ENCODE measurements around the gene ARHGEF3.
A peak's percentile ranks its signal among the peaks of the same experiment; 100 is the strongest.
"Not testable (repeated sequence)": the region's sequence is repeated elsewhere in the genome, so short reads cannot be mapped to it uniquely, and the experiment has no call there.

ARHGEF3 gene

DNA sequence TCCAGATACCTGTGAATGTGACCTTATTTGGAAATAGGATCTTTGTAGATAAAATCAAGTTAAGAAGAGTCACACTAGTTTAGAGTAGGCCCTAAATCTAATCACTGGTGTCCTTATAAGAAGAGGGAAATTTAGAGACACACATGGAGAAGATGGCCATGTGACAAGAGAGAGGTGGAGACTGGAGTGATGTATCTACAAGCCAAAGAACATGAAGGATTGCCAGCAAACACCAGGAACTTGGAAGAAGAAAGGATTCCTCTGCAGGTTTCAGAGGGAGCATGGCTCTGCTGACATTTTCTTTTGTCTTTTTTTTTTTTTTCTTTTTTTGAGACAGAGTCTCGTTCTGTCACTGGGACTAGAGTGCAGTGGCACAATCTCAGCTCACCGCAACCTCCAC is 20.8 kb downstream of the ARHGEF3 start:
- DNase-seq, result no peak
- in situ Hi-C loops (cut with MboI; ENCODE audit: low pct_unique_long_range_greater_than_20kb, low sequenced_read_pairs), result no loop called here

DNA sequence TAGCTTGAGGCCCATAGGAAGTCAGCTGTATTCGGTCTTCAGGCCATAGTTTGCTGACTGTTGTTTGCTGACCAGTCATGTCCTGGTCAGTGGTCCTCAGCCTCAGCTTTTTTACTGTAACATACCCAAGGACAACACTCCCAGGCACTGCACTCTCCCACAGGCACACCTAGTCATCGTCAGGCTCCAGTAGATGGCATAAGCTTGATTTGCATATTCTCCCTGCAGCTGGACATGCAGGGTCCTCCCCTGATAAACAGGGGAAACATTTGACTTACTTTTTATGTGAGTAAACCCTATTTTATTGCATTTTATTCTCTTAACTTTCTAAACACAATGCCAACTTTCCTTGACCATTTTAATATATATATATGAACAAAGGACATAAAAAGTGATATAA is 22.9 kb downstream of the ARHGEF3 start:
- no peak for DNase-seq
- in situ Hi-C loops (cut with MboI; ENCODE audit: low pct_unique_long_range_greater_than_20kb, low sequenced_read_pairs), result no loop called here

DNA sequence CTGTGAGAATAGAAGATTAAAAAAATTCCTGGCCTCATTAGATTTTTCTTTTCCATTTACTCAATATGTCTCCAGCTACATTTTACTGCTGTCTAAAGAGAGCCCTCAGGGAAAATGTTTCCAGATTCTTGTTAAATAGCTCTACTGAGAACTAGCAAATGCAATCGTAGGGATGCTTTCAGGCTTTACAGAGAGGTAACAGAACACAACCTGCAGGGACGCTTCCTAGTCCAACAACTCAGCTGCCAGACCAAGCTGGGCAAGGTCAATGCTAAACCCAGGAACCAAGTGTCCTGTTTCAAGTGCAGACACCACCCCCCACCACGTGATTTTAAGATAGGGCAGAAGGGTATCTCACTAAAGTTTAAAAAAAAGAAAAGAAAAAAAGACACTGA is 25.2 kb downstream of the ARHGEF3 start:
- in situ Hi-C loops (cut with MboI; ENCODE audit: low pct_unique_long_range_greater_than_20kb, low sequenced_read_pairs), result no loop called here
- no peak for DNase-seq

DNA sequence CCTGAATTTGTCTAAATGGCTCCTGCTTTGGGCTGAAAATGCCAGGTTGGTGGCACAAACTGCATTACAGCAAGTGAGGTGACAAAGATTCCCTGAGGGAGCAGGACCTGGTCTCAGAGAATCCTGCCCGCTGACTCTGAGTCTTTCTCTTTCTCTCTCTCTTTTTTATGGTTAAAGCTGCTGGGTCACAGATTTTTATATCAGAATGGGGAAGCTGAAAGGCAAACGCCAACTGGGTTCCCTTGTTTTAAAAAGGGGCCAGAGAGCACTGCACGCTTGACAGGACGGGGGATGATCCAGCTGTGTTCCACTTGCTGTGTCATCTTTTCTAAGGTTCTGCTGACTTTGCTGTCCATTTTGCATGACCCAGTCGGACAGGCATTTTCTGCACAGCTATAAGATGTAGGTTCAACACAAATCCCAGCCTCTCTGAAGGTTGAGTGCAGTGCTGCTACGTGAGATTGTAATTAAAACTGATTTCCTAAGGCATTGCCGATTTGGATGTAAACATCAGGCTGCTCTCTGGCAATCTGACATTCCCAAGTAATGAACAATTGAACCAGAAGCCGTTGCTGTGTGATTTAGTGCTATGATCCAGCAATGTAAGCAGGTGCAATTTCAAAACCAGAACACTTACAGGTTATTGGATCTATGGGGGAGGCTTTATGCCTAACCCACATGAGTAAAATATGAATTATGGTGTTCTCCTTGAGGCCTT is 25.8 kb downstream of the ARHGEF3 start:
- in situ Hi-C loops (cut with MboI; ENCODE audit: low pct_unique_long_range_greater_than_20kb, low sequenced_read_pairs), result no loop called here
- DNase-seq, result peak; percentile 50

DNA sequence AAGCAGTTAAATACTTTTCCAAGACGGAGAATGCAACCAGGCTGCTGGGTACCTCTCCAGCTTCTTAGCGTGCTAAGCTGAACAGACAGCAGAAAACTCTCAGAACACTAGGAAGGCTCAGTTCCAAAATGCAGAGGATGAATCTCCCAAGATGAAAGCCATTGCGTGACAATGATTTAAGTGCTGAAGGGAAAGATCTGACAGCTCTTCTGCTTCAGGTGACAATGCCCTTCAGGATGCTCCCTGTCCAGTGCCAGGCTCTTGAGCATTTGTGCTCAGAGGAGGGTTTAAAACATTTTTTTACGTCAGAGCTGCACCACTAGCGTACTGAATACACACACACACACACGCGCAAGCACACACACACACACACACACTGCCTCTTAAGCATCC is 26.3 kb downstream of the ARHGEF3 start:
- in situ Hi-C loops (cut with MboI; ENCODE audit: low pct_unique_long_range_greater_than_20kb, low sequenced_read_pairs), result no loop called here

DNA sequence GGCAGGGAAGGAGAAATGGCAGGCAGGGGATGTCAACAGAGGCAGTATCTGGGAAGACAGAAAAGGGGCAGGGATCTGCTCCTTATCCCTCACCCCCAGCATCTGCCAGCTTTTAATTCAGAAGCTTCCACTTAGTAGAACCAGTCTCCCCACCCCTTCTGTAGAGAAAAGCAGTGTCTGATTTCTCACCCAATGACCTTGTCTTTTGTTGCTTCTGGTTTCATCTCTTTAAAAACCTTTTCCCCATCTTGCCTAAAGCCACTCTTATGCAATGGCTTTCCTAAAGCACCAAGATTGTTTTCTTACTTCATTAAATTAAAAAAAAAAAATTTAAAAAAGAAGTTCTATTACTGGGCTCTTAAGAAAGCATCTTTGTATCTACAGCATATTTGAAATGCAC is 27.8 kb downstream of the ARHGEF3 start:
- in situ Hi-C loops (cut with MboI; ENCODE audit: low pct_unique_long_range_greater_than_20kb, low sequenced_read_pairs), result no loop called here
- DNase-seq, result no peak

More for the DNA sequence above, 26.3 kb downstream of the ARHGEF3 start:
- no peak for DNase-seq

DNA sequence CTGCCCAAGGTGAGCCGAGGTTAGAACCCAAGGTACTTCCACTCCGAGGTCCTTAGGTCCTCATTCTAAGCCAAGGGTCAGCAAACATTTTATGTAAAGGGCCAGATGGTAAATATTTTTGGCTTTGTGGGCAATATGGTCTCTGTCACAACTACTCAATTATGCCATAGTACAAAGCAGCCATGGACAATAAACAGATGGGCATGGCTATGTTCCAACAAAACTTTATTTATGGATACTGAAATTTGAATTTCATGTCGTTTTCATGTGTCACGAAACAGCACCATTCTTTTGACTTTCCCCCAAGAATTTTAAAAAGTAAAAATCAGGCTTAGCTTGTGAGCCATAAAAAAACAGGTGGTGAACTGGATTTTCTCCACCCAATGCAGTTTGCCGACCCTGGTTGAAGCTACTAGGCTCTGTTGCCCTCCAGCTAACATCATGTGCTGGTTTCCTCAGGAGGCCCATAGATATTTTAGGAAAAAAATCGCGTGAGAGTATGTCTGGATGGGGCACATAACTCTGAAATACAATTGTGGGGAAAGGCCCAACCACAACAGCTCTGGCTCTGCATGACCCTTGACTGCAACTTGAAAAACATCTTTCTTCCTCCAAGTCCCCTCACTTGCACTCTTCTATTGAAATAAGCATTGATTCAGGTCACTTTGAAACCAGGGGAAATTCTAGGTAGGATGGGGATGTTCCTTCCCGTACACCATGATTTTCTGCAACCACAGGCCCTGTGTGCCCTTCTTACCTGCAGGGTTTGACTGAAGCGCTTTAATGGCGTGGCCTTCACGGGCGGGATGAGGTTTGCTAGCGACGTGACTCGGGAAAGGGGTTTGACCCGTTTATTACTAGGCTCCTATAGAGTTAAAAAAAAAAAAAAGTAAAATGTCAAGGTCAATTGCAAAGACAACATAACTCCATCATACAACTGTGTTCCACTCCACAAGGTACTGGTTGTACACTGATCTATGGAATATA is 28.5 kb downstream of the ARHGEF3 start:
- DNase-seq, result peak; percentile 63
- in situ Hi-C loops (cut with MboI; ENCODE audit: low pct_unique_long_range_greater_than_20kb, low sequenced_read_pairs), result no loop called here

DNA sequence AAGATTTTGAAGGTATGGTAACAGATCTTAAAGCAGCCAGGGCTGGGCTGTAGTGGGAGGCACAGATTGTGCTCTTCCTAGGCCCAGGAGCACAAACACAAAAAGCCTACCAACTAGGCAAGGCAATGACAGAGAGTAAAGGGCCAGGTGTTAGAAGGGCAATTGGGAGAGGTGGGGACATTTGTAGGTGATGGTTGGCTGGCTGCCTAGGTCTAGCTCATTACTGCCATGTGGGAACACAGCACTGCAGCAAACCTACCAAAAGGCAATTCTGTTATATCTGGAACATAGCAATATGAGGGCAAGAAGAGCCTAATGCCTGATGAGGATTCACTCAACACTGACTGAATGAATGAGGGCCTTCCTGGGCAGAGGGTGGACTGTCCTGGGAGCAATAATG is 30.4 kb downstream of the ARHGEF3 start:
- in situ Hi-C loops (cut with MboI; ENCODE audit: low pct_unique_long_range_greater_than_20kb, low sequenced_read_pairs), result no loop called here

DNA sequence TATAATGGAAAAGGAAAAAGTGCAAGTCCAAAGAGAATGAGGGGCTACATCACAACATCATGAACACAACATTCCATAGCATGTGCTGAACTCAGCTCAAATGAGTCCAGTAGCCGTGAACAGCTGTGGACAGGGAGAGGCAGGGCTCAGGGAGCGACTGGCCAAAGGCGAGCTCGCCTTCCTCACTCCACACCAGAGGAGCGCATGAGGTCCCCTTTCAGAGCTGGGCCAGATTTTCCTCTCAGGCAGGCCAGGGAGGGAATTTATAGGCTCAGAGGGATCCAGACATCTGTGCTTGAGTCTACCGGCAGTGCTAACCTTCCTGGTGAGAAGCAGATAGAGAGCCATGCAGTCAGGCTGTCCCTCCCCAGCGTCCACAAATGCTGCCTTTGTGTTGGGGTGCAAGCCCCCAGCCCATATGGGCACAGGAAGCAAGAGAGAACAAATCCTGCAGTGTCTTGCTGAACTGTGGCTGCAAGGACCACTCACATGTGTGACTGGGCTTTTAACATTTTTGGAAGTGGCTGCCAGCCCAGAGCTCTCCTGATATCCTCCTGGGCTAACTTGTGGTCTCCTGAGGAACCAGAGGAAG is 32.5 kb downstream of the ARHGEF3 start:
- no peak for DNase-seq
- in situ Hi-C loops (cut with MboI; ENCODE audit: low pct_unique_long_range_greater_than_20kb, low sequenced_read_pairs), result no loop called here

More for the DNA sequence above, 30.4 kb downstream of the ARHGEF3 start:
- DNase-seq, result no peak

DNA sequence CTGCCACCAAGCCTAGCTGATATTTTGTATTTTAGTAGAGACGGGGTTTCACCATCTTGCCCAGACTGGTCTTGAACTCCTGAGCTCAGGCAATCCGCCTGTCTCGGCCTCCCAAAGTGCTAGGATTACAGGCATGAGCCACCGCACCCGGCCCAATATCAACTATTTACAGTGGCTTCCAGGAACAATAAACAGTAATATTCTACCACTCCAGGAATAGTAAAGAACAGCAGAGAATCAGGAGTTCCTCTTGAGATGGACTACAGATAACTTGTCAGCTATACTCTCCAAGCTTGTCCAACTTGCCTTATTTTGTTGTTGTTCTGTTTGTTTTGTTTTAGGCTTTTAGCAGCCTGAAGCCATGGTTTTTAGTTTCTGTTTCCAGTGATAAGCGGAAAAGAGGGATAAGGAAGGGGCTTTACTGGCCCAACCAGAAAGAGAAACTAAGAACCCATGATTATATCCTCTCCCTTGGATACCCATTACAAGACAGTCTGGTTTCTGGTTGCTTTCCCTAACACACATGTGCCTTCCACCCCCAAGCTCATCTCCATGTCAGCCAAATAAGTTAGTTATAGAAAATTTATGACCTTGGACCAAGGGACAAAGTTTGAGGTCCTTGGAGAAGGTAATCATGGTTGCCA is 36.7 kb downstream of the ARHGEF3 start:
- no peak for DNase-seq
- in situ Hi-C loops (cut with MboI; ENCODE audit: low pct_unique_long_range_greater_than_20kb, low sequenced_read_pairs), result no loop called here

DNA sequence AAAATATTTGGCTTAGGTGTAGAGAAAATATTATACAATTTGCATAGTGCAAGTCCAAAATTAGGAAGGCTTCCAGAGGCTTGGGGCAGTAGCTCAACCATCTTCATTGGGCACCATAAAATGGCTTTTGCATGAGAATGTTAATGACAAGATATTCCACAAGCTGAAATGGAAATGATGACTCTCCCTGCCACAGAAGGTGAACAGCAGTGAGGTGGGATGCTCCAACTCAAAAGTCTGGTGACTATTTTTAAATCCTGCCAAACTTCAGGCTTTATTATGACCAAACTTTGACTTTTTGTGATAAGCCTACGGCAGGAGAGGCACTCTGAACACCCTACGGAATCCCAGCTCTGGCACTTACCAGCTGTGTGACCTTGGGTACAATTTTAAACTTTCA is 37.6 kb downstream of the ARHGEF3 start:
- DNase-seq, result no peak
- in situ Hi-C loops (cut with MboI; ENCODE audit: low pct_unique_long_range_greater_than_20kb, low sequenced_read_pairs), result no loop called here

DNA sequence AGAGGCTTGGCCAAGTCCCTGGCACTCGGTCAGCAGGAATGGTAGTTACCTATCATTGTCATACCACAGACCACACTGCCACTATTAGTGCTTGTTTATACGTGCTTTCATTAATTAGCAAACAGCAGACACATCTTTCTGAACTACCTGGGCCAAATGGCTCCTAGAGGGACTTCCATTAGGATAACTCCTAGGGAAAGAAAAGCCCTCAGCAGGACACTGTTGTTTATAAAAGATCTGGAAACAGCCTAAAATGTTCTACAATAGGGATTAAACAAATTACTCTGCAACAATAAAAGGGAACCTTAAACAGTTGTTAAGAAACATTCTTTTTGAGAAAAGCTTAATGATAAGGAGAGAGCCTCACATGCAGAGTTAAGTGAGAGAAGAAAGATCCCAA is 38.5 kb downstream of the ARHGEF3 start:
- in situ Hi-C loops (cut with MboI; ENCODE audit: low pct_unique_long_range_greater_than_20kb, low sequenced_read_pairs), result no loop called here
- DNase-seq, result no peak

DNA sequence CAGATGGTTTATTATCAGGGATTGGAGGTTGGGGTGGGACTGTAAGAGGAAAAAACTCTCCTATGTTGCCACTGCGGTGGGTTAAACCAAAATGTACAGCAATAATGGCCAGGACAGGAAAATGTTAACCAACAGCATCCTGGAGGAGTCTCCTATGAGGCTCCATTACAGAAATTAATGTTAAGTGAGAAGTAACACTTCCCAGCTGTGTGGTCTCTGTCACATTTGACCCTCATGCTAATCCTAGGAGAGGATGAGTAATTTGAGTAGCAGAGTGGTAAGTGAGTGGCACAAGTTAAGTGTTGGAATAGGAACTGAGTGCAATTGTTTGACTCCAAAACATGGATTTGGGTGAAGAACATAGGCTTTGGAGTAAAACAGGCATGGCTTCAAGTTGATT is 39.0 kb downstream of the ARHGEF3 start:
- no peak for DNase-seq
- in situ Hi-C loops (cut with MboI; ENCODE audit: low pct_unique_long_range_greater_than_20kb, low sequenced_read_pairs), result no loop called here

DNA sequence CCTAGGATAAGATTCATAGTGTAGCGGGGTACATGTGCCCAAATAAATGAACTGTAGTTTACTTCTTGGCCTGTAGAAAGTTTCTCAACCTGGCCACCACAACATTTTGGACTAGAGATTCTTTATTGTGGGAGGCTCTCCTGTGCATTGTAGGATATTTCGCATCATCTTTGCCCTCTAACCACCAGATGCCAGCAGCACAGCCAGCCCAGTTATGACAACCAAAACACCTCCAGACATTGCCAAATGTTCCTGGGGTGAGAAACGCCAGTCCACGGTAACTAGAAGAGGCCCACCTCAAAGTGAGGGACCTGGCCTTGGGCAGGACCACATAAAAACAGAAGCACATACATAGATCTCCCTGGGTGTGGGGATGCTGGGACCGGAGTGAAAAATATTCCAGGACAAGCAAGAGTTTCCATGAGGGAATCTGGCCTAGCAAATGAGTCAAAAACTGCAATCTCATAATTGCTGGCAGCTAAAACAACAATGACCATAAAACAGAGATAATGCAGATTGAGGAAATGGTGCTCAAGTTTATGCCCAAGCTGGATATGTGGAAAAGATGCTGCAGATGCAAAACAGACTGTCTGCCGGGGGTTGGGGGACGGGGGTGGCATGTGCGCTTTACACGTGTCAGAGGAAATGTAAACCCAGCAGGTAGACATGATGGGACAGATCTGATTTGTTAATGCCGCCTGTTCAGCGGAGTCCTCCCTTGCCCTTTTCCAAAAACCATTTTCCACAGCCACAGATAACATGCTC is 39.7 kb downstream of the ARHGEF3 start:
- in situ Hi-C loops (cut with MboI; ENCODE audit: low pct_unique_long_range_greater_than_20kb, low sequenced_read_pairs), result no loop called here
- DNase-seq, result no peak

DNA sequence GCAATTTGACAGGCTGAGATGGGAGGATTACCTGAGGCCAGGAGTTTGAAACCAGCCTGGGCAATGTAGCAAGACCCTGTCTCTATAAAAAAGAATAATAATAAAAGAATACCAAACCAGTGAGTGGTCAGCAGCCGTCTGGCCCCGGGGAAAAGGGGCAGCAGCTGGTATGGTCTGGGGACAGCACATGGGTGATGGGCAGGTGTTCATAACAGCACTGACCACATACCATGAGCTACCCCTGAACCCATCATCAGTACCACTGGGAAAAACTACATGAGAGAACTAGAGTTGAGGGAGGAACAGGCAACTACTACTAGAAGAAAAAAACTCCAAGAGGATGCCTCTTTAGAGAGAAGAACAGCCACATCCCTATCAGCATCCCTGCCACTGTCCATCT is 40.7 kb downstream of the ARHGEF3 start:
- in situ Hi-C loops (cut with MboI; ENCODE audit: low pct_unique_long_range_greater_than_20kb, low sequenced_read_pairs), result no loop called here
- DNase-seq, result no peak

DNA sequence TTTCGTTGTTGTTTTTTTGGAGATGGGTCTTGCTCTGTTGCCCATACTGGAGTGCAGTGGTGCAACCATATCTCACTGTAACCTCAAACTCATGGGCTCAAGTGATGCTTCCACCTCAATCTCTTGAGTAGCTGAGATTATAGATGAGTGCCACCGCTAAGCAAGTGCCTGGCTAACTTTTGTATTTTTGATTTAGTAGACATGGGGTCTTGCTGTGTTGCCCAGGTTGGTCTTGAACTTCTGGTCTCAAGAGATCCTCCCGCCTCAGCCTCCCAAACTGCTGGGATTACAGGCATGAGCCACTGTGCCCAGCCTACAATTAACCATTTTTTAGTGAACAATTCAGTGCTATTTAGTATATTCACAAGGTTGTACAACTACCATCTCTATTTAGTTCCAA is 42.2 kb downstream of the ARHGEF3 start:
- DNase-seq, result no peak
- in situ Hi-C loops (cut with MboI; ENCODE audit: low pct_unique_long_range_greater_than_20kb, low sequenced_read_pairs), result no loop called here

DNA sequence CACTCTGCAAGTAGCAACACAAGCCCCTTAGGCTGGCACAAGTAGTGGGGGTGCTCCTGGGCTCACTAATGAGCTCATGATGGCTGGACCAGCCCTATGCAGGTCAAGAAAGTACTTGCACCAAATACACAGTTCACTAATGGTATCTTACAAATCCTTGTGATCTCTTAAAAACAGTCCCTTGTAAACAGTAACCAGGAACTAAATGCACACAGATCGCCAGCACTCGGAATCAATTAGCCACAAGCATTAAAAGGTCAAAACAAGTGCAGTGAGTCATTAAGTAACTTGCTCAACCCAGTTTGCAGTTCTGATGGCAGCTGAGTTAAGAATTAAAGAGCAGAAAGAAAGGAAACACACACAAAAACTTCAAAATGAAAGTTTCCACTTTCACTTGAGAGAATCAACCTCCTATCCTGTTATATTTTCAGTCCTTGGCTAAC is 43.2 kb downstream of the ARHGEF3 start:
- peak; percentile 56 for DNase-seq

DNA sequence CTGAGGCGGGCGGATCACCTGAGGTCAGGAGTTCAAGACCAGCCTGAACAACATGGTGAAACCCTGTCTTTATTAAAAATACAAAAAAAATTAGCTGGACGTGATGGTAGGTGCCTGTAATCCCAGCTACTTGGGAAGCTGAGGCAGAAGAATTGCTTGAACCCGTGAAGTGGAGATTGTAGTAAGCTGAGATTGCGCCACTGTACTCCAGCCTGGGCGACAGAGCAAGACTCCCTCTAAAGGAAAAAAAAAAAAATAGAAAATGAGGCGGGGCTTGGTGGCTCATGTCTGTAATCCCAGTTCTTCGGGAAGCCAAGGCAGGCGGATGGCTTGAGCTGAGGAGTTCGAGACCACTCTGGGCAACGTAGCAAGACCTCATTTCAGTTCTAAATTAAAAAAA is 43.7 kb downstream of the ARHGEF3 start:
- DNase-seq; in situ Hi-C loops (cut with MboI; ENCODE audit: low pct_unique_long_range_greater_than_20kb, low sequenced_read_pairs): not testable (repeated sequence)

More for the DNA sequence above, 43.2 kb downstream of the ARHGEF3 start:
- in situ Hi-C loops (cut with MboI; ENCODE audit: low pct_unique_long_range_greater_than_20kb, low sequenced_read_pairs), result no loop called here
